H9 (cell line): ENCODE data around the gene RAB14. TPM values are rescaled to one million over a fixed set of nuclear protein-coding genes. Genes with fewer than 3 reads are reported as not detected.
A peak's percentile ranks its signal among the peaks of the same experiment; 100 is the strongest.

Source experiments
- DNase-seq: peaks from one replicate; pipeline ENCODE4 v3.0.0-alpha.2; 2017
- H2AFZ ChIP-seq: one replicate; pipeline ENCODE4 v1.6.1; 2013; ENCODE audit warnings: mild to moderate bottlenecking, low read length, control low read depth, moderate library complexity
- H2AK5ac ChIP-seq: 2 replicates; pipeline ENCODE4 v1.6.1; 2013; ENCODE audit warnings: low read length, control low read depth, mixed read lengths; ENCODE audit not compliant: insufficient read length
- H2BK120ac ChIP-seq: one replicate; pipeline ENCODE4 v1.6.1; 2013; ENCODE audit warnings: low read depth, mild to moderate bottlenecking, low read length, control low read depth, inconsistent platforms; ENCODE audit not compliant: poor library complexity, severe bottlenecking
- H2BK12ac ChIP-seq: 2 replicates; pipeline ENCODE4 v1.6.1; 2013; ENCODE audit warnings: low read length, control low read depth, mixed read lengths, low read depth; ENCODE audit not compliant: insufficient read length
- H2BK15ac ChIP-seq: 2 replicates; pipeline ENCODE4 v1.6.1; 2013; ENCODE audit warnings: low read depth, low read length, control low read depth
- H2BK20ac ChIP-seq: one replicate; pipeline ENCODE4 v1.6.1; 2013; ENCODE audit warnings: low read depth, mild to moderate bottlenecking, low read length, control low read depth, inconsistent platforms; ENCODE audit not compliant: poor library complexity, severe bottlenecking
- H2BK5ac ChIP-seq: 2 replicates; pipeline ENCODE4 v1.6.1; 2013; ENCODE audit warnings: low read length, control low read depth, mixed read lengths; ENCODE audit not compliant: insufficient read length
- H3K14ac ChIP-seq: 2 replicates; pipeline ENCODE4 v1.6.1; 2013; ENCODE audit warnings: low read length, control low read depth; ENCODE audit not compliant: insufficient read depth
- H3K18ac ChIP-seq: 2 replicates; pipeline ENCODE4 v1.6.1; 2013; ENCODE audit warnings: low read depth, mild to moderate bottlenecking, mixed read lengths, low read length, control low read depth; ENCODE audit not compliant: insufficient read length
- H3K23ac ChIP-seq: 2 replicates; pipeline ENCODE4 v1.6.1; 2013; ENCODE audit warnings: low read length, control low read depth, mixed read lengths, low read depth; ENCODE audit not compliant: insufficient read length
- H3K23me2 ChIP-seq: 2 replicates; pipeline ENCODE4 v1.6.1; 2013; ENCODE audit warnings: low read depth, mild to moderate bottlenecking, mixed read lengths, low read length, control low read depth; ENCODE audit not compliant: insufficient read length, poor library complexity, severe bottlenecking
- H3K27ac ChIP-seq: 2 replicates; pipeline ENCODE4 v1.5.1; 2013; ENCODE audit warnings: low read length, control low read depth, mixed read lengths, low read depth; ENCODE audit not compliant: insufficient read length
- H3K27me3 ChIP-seq: 2 replicates; pipeline ENCODE4 v1.6.1; 2013; ENCODE audit warnings: low read length, control low read depth, inconsistent platforms; ENCODE audit not compliant: insufficient read depth
- H3K4ac ChIP-seq: 2 replicates; pipeline ENCODE4 v1.6.1; 2013; ENCODE audit warnings: low read depth, mild to moderate bottlenecking, control low read depth, inconsistent platforms, low read length, moderate library complexity
- H3K4me1 ChIP-seq: 2 replicates; pipeline ENCODE4 v1.6.1; 2013; ENCODE audit warnings: low read length, control low read depth, inconsistent platforms; ENCODE audit not compliant: insufficient read depth
- H3K4me2 ChIP-seq: 2 replicates; pipeline ENCODE4 v1.6.1; 2013; ENCODE audit warnings: low read length, control low read depth, mixed read lengths; ENCODE audit not compliant: insufficient read length, insufficient read depth
- H3K56ac ChIP-seq: 2 replicates; pipeline ENCODE4 v1.6.1; 2013; ENCODE audit warnings: low read depth, mild to moderate bottlenecking, mixed read lengths, low read length, control low read depth; ENCODE audit not compliant: insufficient read length
- H3K79me1 ChIP-seq: 2 replicates; pipeline ENCODE4 v1.6.1; 2013; ENCODE audit warnings: low read depth, mild to moderate bottlenecking, moderate library complexity, low read length, control low read depth, inconsistent platforms; ENCODE audit not compliant: insufficient read depth, poor library complexity, severe bottlenecking
- H3K79me2 ChIP-seq: 2 replicates; pipeline ENCODE4 v1.6.1; 2013; ENCODE audit warnings: low read length, control low read depth, inconsistent platforms; ENCODE audit not compliant: insufficient read depth
- H3K9ac ChIP-seq: 2 replicates; pipeline ENCODE4 v1.6.1; 2013; ENCODE audit warnings: low read length, control low read depth, mixed read lengths; ENCODE audit not compliant: insufficient read length; ENCODE audit errors: extremely low read depth
- H3K9me3 ChIP-seq: one replicate; pipeline ENCODE4 v1.6.1; 2013; ENCODE audit warnings: low read depth, low read length, inconsistent platforms; ENCODE audit not compliant: control insufficient read depth
- H3T11ph ChIP-seq: one replicate; pipeline ENCODE4 v1.6.1; 2013; ENCODE audit warnings: mild to moderate bottlenecking, low read length, control low read depth, inconsistent platforms
- H4K20me1 ChIP-seq: one replicate; pipeline ENCODE4 v1.6.1; 2013; ENCODE audit not compliant: control insufficient read depth, insufficient read length, insufficient read depth
- H4K5ac ChIP-seq: 2 replicates; pipeline ENCODE4 v1.6.1; 2013; ENCODE audit warnings: low read depth, mild to moderate bottlenecking, mixed read lengths, low read length, control low read depth; ENCODE audit not compliant: insufficient read length
- H4K8ac ChIP-seq: replicated peaks from 2 replicates; pipeline ENCODE4 v1.6.1; 2013; ENCODE audit warnings: low read length, control low read depth, mixed read lengths, low read depth; ENCODE audit not compliant: insufficient read length
- H4K91ac ChIP-seq: 2 replicates; pipeline ENCODE4 v1.6.1; 2013; ENCODE audit warnings: low read depth, mild to moderate bottlenecking, moderate library complexity, mixed read lengths, low read length, control low read depth; ENCODE audit not compliant: insufficient read length
- H3K27ac Mint-ChIP-seq, 3 experiments: 2 replicates in 2 of 3; 3 replicates in 1 of 3; pipeline ENCODE4 v1.8.0; 2020 to 2021; ENCODE audit warnings: mixed read lengths in 3 of 3, mild to moderate bottlenecking in 1 of 3, moderate library complexity in 1 of 3
- H3K27me3 Mint-ChIP-seq: 2 replicates; pipeline ENCODE4 v1.8.0; 2021; ENCODE audit warnings: low read depth, mild to moderate bottlenecking, moderate library complexity, mixed read lengths
- H3K36me3 Mint-ChIP-seq, 3 experiments: 2 replicates in 2 of 3; 3 replicates in 1 of 3; pipeline ENCODE4 v1.8.0; 2020 to 2021; ENCODE audit warnings: low read depth in 3 of 3, mixed read lengths in 3 of 3; ENCODE audit not compliant: insufficient read depth in 1 of 3
- H3K4me1 Mint-ChIP-seq, 2 experiments: 2 replicates each; pipeline ENCODE4 v1.8.0; 2020; ENCODE audit warnings: mixed read lengths in 2 of 2
- H3K4me3 Mint-ChIP-seq, 2 experiments: 2 replicates in 1 of 2; 3 replicates in 1 of 2; pipeline ENCODE4 v1.8.0; 2020 to 2021; ENCODE audit warnings: mild to moderate bottlenecking in 2 of 2, mixed read lengths in 2 of 2, moderate library complexity in 1 of 2
- H3K9me3 Mint-ChIP-seq, 2 experiments: 2 replicates in 1 of 2; 3 replicates in 1 of 2; pipeline ENCODE4 v1.8.0; 2020; ENCODE audit warnings: mild to moderate bottlenecking in 2 of 2, mixed read lengths in 2 of 2, moderate library complexity in 1 of 2
- CTCF ChIP-seq: fragments of 200-600 bp; sonication (generic); conservative IDR thresholded peaks from 3 replicates; pipeline ENCODE4 v1.8.0; 2021; ENCODE audit warnings: antibody characterized with exemption, mild to moderate bottlenecking
- WGBS: extraction: QIAGEN DNeasy Blood & Tissue Kit; methylation state at CpG from one replicate; pipeline ENCODE4 v1.1.7; 2013; ENCODE audit warnings: missing lambda C conversion rate, low lambda C conversion rate, mixed read lengths; ENCODE audit not compliant: insufficient read length; ENCODE audit errors: extremely low coverage; 5-methylcytosine and 5-hydroxymethylcytosine counted together
- total RNA-seq: library from RNA; stranded (reverse); gene quantifications from 2 replicates; pipeline ENCODE4 v1.2.1, GENCODE V29; 2021

RAB14 gene
- total RNA-seq, 1 experiment from 2014 or later, result 33.6 TPM

GRCh38 chr9:121220996-121221663, 19.5 kb upstream of the RAB14 start:
- no peak overlapping the region for H4K5ac ChIP-seq
- Mint-ChIP-seq H3K36me3 (no peaks in the 10 kb centered on the region; a peak in 1 of 7 replicates), H3K4me3 (peak overlapping the region; percentile 28 to 73; a peak in 4 of 5 replicates), H3K27me3 (peaks cover 43% of the 10 kb centered on the region), H3K27ac (peak overlapping the region; percentile 62 to 91 (median 90); a peak in 6 of 7 replicates), H3K4me1 (peaks cover 36 to 42% of the 10 kb centered on the region in 2 experiments), H3K9me3 (no peaks in the 10 kb centered on the region)
- H3K23ac ChIP-seq, result no peak overlapping the region
- 0 out of 2 replicates have a peak, but pooled peaks cover 2% of the 10 kb centered on the region for H3K27me3 ChIP-seq
- no peak overlapping the region for H2BK5ac ChIP-seq
- no peak overlapping the region for H2BK15ac ChIP-seq
- WGBS, result no CpG with 5 or more reads among the region's 13 CpGs
- no peak overlapping the region for H3K9ac ChIP-seq
- H3T11ph ChIP-seq, result no peak overlapping the region
- H3K4ac ChIP-seq, result no peak overlapping the region
- H3K18ac ChIP-seq, result no peak overlapping the region
- H2AK5ac ChIP-seq, result no peak overlapping the region
- H2BK12ac ChIP-seq, result no peak overlapping the region
- H3K79me1 ChIP-seq, result no peaks in the 10 kb centered on the region
- no peaks in the 10 kb centered on the region for H3K9me3 ChIP-seq
- peaks cover 11% of the 10 kb centered on the region; the same call in 1 of the 2 replicates for H3K4me1 ChIP-seq
- no peak overlapping the region for H2AFZ ChIP-seq
- H4K8ac ChIP-seq, result no peak overlapping the region
- H3K14ac ChIP-seq, result no peak overlapping the region
- no peak overlapping the region for H4K91ac ChIP-seq
- no peaks in the 10 kb centered on the region for H3K23me2 ChIP-seq
- H3K79me2 ChIP-seq, result no peaks in the 10 kb centered on the region
- H3K56ac ChIP-seq, result no peak overlapping the region
- no peak overlapping the region for H2BK120ac ChIP-seq
- H3K27ac ChIP-seq, result no peak overlapping the region
- peak overlapping the region; percentile 1 for H3K4me2 ChIP-seq
- no peaks in the 10 kb centered on the region for H4K20me1 ChIP-seq
- no peak overlapping the region for H2BK20ac ChIP-seq
- peak; percentile 63 for DNase-seq
- TF ChIP-seq CTCF, result no peak
